GM19463 (cell line): ENCODE results near the gene LRRC4.
A peak's percentile ranks its signal among the peaks of the same experiment; 100 is the strongest.

ENCODE experiments used
- ATAC-seq: cut with Tn5 transposase; IDR thresholded peaks from one replicate; pipeline ENCODE4 v1.9.1; 2021; ENCODE audit warnings: mild to moderate bottlenecking, moderate library complexity; ENCODE audit not compliant: unreplicated experiment

The LRRC4 gene

GRCh38 chr7:128059143-128059988 lies 28.1 kb upstream of the LRRC4 start:
- no peak for ATAC-seq

- no peak for ATAC-seq
Measured at GRCh38 chr7:128057909-128058308, 26.7 kb upstream of the LRRC4 start.

- no peak for ATAC-seq
Measured at GRCh38 chr7:128056901-128057300, 25.7 kb upstream of the LRRC4 start.

- no peak for ATAC-seq
Measured at GRCh38 chr7:128055637-128056036, 24.4 kb upstream of the LRRC4 start.

GRCh38 chr7:128054511-128054910 lies 23.3 kb upstream of the LRRC4 start:
- no peak for ATAC-seq

- no peak for ATAC-seq
Measured at GRCh38 chr7:128053991-128054390, 22.8 kb upstream of the LRRC4 start.

GRCh38 chr7:128053023-128053422 lies 21.8 kb upstream of the LRRC4 start:
- no peak for ATAC-seq

GRCh38 chr7:128052404-128052803 lies 21.2 kb upstream of the LRRC4 start:
- ATAC-seq: no peak

GRCh38 chr7:128045766-128046165 lies 14.5 kb upstream of the LRRC4 start:
- no peak for ATAC-seq

- ATAC-seq: no peak
Measured at GRCh38 chr7:128045158-128045557, 13.9 kb upstream of the LRRC4 start.

GRCh38 chr7:128044064-128044463 lies 12.8 kb upstream of the LRRC4 start:
- ATAC-seq: no peak

GRCh38 chr7:128042012-128042411 lies 10.8 kb upstream of the LRRC4 start:
- no peak for ATAC-seq

GRCh38 chr7:128041203-128041602 lies 10.0 kb upstream of the LRRC4 start:
- ATAC-seq: no peak

- ATAC-seq: no peak
Measured at GRCh38 chr7:128040205-128040604, 9.0 kb upstream of the LRRC4 start.

GRCh38 chr7:128039544-128039953 lies 8.3 kb upstream of the LRRC4 start:
- ATAC-seq: no peak

- peak; percentile 40 for ATAC-seq
Measured at GRCh38 chr7:128037880-128038619, 6.8 kb upstream of the LRRC4 start.

- ATAC-seq: no peak
Measured at GRCh38 chr7:128037081-128037480, 5.8 kb upstream of the LRRC4 start.

- peak; percentile 40 for ATAC-seq
Measured at GRCh38 chr7:128036226-128036940, 5.1 kb upstream of the LRRC4 start.

- no peak for ATAC-seq
Measured at GRCh38 chr7:128035712-128036111, 4.5 kb upstream of the LRRC4 start.

GRCh38 chr7:128034825-128035224 lies 3.6 kb upstream of the LRRC4 start:
- no peak for ATAC-seq

GRCh38 chr7:128033246-128033645 lies 2.0 kb upstream of the LRRC4 start:
- no peak for ATAC-seq
